ENCODE measurements around the gene DNLZ. TPM values are rescaled to one million over a fixed set of nuclear protein-coding genes. Genes with fewer than 3 reads are reported as not detected.

DNLZ gene
- 33.9 and 44.2 TPM in 2 replicates for total RNA-seq

GRCh38 chr9:136363106-136363948, at the start of gene DNLZ:
Gene DNLZ (minus strand): TSS chr9:136363744. CDS start chr9:136363714, 30 bp downstream.

GRCh38 chr9:136410500-136411287, 47.1 kb upstream of the DNLZ start, which contains the start of the genes ENTR1 and PMPCA:
Gene ENTR1 (minus strand): TSS chr9:136410614. CDS start chr9:136410397, 217 bp downstream.
Gene PMPCA (plus strand): TSS chr9:136410658. CDS start chr9:136410669, 11 bp downstream.

DNA sequence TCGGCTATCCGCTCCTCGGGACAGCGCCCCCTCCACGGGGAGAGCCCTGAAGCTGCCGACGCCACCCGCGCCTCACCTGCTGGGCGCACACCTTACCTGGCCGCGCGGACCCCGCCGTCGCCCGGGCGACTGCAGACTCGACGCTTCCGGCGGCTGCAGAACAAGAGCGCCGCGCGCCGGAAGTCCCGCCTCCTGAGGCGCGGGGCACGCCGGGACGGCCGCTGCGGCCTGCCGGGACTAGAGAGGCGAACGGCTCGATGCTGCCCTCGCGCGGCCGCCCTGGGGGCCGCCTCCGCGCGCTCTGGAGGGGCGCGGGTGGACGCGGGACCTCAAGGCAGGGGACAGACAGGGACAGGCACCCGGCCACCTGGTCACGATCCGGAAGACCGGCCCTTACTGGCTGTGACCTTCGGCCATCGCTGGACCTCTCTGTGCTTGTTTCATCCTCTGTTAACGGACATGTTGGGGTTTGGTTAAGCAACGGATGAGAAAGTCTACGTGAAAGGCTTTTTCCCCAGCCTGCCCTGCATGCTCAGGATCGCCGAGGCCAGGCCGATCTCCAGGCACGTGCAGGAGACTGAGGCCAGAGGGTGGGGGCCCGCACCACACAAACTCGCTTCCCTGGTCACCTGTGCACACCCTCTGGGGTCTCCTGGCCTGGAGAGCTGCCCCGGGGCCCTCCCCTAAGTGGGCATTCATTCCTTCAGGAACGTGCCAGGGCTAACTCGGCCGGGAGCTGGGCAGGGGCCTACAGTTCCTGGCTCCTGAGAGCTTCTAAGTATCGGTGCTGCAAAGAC, 36.7 kb upstream of the DNLZ start, which contains the start of gene SNAPC4:
Gene SNAPC4, minus strand, starts transcription at position 133 of the 797 bp plus-strand sequence. CDS start 1,742 bp downstream, outside the sequence.

DNA sequence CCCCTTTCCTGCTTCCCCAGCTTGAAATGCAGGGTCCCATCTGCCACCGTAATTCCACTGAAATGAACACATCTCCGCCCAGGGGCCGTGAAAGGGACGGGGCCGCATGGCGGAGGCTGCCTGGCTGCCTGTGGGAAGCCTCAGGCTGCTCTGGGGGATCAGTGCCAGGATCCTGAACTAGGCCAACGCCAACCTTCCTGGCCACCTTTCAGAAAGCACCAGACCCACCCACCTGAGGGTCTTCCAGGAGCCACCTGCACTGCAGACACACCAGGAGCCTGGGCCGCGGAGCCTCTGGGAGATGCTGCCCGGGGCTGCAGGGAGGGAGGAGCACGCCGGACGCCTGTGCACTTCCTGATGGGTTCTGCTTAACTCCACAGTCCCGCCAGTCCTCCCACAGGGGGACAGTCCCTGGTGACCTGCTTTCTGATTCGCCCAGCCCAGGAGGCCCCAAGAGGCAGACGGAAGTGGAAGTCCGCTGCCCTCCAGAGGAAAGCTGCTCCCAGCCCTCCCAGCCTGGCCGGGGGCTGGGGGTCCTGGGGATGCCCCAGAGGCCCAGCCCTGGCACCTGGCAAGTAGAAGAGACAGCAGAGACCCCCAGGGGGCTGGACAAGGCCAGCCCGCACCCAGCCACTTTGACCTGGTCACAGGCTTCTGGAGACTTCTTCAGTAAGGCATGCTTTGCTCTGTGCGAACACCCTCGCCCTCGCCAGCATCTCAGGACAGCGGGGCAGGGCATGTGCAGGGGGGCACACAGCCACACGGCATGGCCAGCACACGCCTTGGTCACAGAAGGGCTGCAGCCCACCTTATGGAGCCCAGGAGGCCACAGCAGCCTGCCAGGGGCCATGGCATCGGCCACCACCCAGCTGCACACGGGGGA, 10.0 kb upstream of the DNLZ start, which contains the start of gene CARD9:
Gene CARD9, minus strand, starts transcription at position 370 of the 883 bp plus-strand sequence. CDS start 1,591 bp downstream, outside the sequence.

DNA sequence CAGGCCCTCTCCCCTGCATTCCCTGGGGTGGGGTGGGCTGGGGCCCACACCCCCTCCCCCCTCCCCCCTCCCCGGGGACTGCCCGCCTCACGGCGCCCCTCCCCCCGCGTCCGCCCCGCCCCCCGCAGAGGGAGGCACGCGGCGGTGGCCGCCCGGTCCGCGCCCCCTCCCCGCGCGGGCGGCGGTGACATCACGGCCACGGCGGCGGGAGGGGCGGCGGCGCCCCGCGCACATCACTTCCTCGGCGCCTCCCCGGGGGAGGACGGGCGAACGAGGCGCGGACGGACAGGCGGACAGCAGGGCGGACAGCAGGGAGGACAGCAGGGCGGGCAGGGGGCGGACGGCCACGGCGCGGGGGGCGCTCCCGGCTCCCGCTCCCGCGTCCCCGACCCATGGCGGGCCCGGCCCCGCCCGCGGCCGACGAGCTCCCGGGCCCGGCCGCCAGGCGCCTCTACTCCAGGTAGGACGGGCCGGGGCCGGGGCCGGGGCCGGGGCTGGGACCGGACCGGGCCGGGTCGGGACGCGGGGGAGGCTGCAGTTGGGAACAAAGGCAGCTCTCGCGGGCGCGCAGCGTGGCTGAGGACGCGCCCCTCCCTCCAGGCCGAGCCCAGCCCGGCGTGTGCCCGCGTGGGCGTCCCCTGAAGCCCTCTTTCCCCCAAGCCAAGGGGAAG, 36.1 kb downstream of the DNLZ start, which contains the start of gene GPSM1:
Gene GPSM1, plus strand, starts transcription at position 236 of the 671 bp plus-strand sequence. Its CDS starts 157 bp downstream, at position 393.

Other genes with a start within 250 kb of the DNLZ start
- 67.4 and 75.0 TPM in 2 replicates for gene TMEM250, start 244.9 kb downstream of the DNLZ start, total RNA-seq
- not detected in 2 replicates for gene LHX3, start 158.6 kb downstream of the DNLZ start, total RNA-seq
- gene QSOX2, start 117.9 kb downstream of the DNLZ start, total RNA-seq, result 15.5 and 16.2 TPM in 2 replicates
- not detected in 2 replicates for gene CCDC187, start 59.6 kb downstream of the DNLZ start, total RNA-seq
- 17.9 and 19.1 TPM in 2 replicates for gene GPSM1, start 36.2 kb downstream of the DNLZ start, total RNA-seq
- under 0.01 and 0.60 TPM in 2 replicates for gene CARD9, start 9.9 kb upstream of the DNLZ start, total RNA-seq
- gene SNAPC4, start 36.4 kb upstream of the DNLZ start, total RNA-seq, result 7.4 and 7.9 TPM in 2 replicates
- gene ENTR1, start 46.9 kb upstream of the DNLZ start, total RNA-seq, result 43.9 and 44.0 TPM in 2 replicates
- 60.2 and 62.0 TPM in 2 replicates for gene PMPCA, start 46.9 kb upstream of the DNLZ start, total RNA-seq
- 16.3 and 17.7 TPM in 2 replicates for gene INPP5E, start 76.1 kb upstream of the DNLZ start, total RNA-seq
- gene SEC16A, start 119.3 kb upstream of the DNLZ start, total RNA-seq, result 36.9 and 37.8 TPM in 2 replicates
- gene NOTCH1, start 182.3 kb upstream of the DNLZ start, total RNA-seq, result 70.4 and 79.5 TPM in 2 replicates

Measured in mammary microvascular endothelial cell (primary cell).